HepG2 (cell line): ENCODE measurements around the gene ABHD15. TPM values are rescaled to one million over a fixed set of nuclear protein-coding genes. Genes with fewer than 3 reads are reported as not detected.

ENCODE experiments used
- EHMT2 ChIP-seq: fragments of 200-600 bp; sonication (generic); IDR thresholded peaks from 2 replicates; pipeline ENCODE4 v1.7.0; 2017; ENCODE audit warnings: antibody characterized with exemption, low read depth, low read length, borderline replicate concordance
- ETV6 ChIP-seq: sonication (generic); formaldehyde crosslinking; conservative IDR thresholded peaks from 2 replicates; pipeline ENCODE4 v1.4.0; 2020; ENCODE audit warnings: missing genetic modification reagents
- GATAD1 ChIP-seq: IDR thresholded peaks from 2 replicates; pipeline ENCODE4 v1.6.1; 2016; ENCODE audit warnings: missing genetic modification reagents, missing compliant biosample characterization
- HNRNPLL ChIP-seq: fragments of 200-400 bp; formaldehyde crosslinking; IDR thresholded peaks from 2 replicates; pipeline ENCODE4 v1.6.1; 2017; ENCODE audit warnings: mild to moderate bottlenecking, low read depth, low read length; ENCODE audit not compliant: poor library complexity, severe bottlenecking
- KDM5B ChIP-seq: sonication (generic); formaldehyde crosslinking; IDR thresholded peaks from 2 replicates; pipeline ENCODE4 v1.4.0; 2020; ENCODE audit warnings: missing genetic modification reagents, mild to moderate bottlenecking, borderline replicate concordance
- MED13 ChIP-seq: sonication (generic); formaldehyde crosslinking; IDR thresholded peaks from 2 replicates; pipeline ENCODE4 v1.5.0; 2020; ENCODE audit warnings: missing genetic modification reagents
- MTA1 ChIP-seq: sonication (generic); formaldehyde crosslinking; IDR thresholded peaks from 2 replicates; pipeline ENCODE4 v1.4.0; 2020; ENCODE audit warnings: missing genetic modification reagents, mild to moderate bottlenecking, borderline replicate concordance
- NFATC3 ChIP-seq: sonication (generic); formaldehyde crosslinking; IDR thresholded peaks from 2 replicates; pipeline ENCODE4 v1.5.1; 2020; ENCODE audit warnings: mild to moderate bottlenecking, missing genetic modification reagents
- NFE2 ChIP-seq: sonication (generic); formaldehyde crosslinking; IDR thresholded peaks from 2 replicates; pipeline ENCODE4 v1.4.0; 2020; ENCODE audit warnings: missing genetic modification reagents
- PRMT3 ChIP-seq: sonication (generic); formaldehyde crosslinking; IDR thresholded peaks from 2 replicates; pipeline ENCODE4 v1.8.1; 2022; ENCODE audit warnings: low read depth, mild to moderate bottlenecking, moderate library complexity, missing genetic modification reagents, borderline replicate concordance
- RAD21 ChIP-seq: fragments of 450-650 bp; formaldehyde crosslinking; IDR thresholded peaks from 2 replicates; pipeline ENCODE4 v1.5.0; 2020; ENCODE audit warnings: mild to moderate bottlenecking
- RBAK ChIP-seq: sonication (generic); formaldehyde crosslinking; IDR thresholded peaks from 2 replicates; pipeline ENCODE4 v1.5.1; 2020; ENCODE audit warnings: mild to moderate bottlenecking, missing genetic modification reagents
- SALL1 ChIP-seq: sonication (generic); formaldehyde crosslinking; IDR thresholded peaks from 2 replicates; pipeline ENCODE4 v1.8.0; 2022; ENCODE audit warnings: mild to moderate bottlenecking, missing genetic modification reagents
- ZBTB8A ChIP-seq: sonication (generic); formaldehyde crosslinking; IDR thresholded peaks from 2 replicates; pipeline ENCODE4 v1.4.0; 2020; ENCODE audit warnings: mild to moderate bottlenecking, low read depth, missing genetic modification reagents, borderline replicate concordance
- ZFP82 ChIP-seq: sonication (generic); formaldehyde crosslinking; IDR thresholded peaks from 2 replicates; pipeline ENCODE4 v1.5.1; 2020; ENCODE audit warnings: mild to moderate bottlenecking, missing genetic modification reagents, borderline replicate concordance
- ZFY ChIP-seq: sonication (generic); formaldehyde crosslinking; IDR thresholded peaks from 2 replicates; pipeline ENCODE4 v1.4.0; 2020; ENCODE audit warnings: missing genetic modification reagents
- ZNF142 ChIP-seq: sonication (generic); formaldehyde crosslinking; IDR thresholded peaks from 2 replicates; pipeline ENCODE4 v1.4.0; 2020; ENCODE audit warnings: missing genetic modification reagents
- ZNF432 ChIP-seq: sonication (generic); formaldehyde crosslinking; IDR thresholded peaks from 2 replicates; pipeline ENCODE4 v1.5.0; 2020; ENCODE audit warnings: missing genetic modification reagents, mild to moderate bottlenecking, borderline replicate concordance
- ZNF547 ChIP-seq: sonication (generic); formaldehyde crosslinking; IDR thresholded peaks from 2 replicates; pipeline ENCODE4 v1.5.1; 2020; ENCODE audit warnings: mild to moderate bottlenecking, missing genetic modification reagents
- ZNF761 ChIP-seq: sonication (generic); formaldehyde crosslinking; conservative IDR thresholded peaks from 2 replicates; pipeline ENCODE4 v1.4.0; 2020; ENCODE audit warnings: mild to moderate bottlenecking, missing genetic modification reagents
- polyA plus RNA-seq, 8 experiments: library from polyadenylated mRNA; depleted of rRNA in 3 of 8; stranded (reverse) in 7 of 8; unstranded in 1 of 8; fragments of >200 nt; fragmentation: Illumina TruSeq in 4 of 8; extraction: Trizol in 4 of 8; gene quantifications; 2 replicates each; pipeline versions ENCODE4 v1.2.1 to v1.2.3, GENCODE V29; 2011 to 2016; ENCODE audit warnings: low read depth in 4 of 8, missing spikeins in 1 of 8, mixed read lengths in 1 of 8; ENCODE audit not compliant: insufficient read depth in 1 of 8
- total RNA-seq, 5 experiments: library from RNA; depleted of rRNA; stranded (reverse); fragments of >200 nt; fragmentation: Illumina TruSeq; extraction: Trizol; gene quantifications; 2 replicates each; pipeline ENCODE4 v1.2.3, GENCODE V29; 2016; ENCODE audit warnings: low read depth in 1 of 5
- TF ChIP-seq, protein P1 (sequence below): sonication (generic); formaldehyde crosslinking; IDR thresholded peaks from 2 replicates; pipeline ENCODE4 v1.5.1; 2020; ENCODE audit warnings: mild to moderate bottlenecking, missing genetic modification reagents, moderate library complexity

The ABHD15 gene
- total and polyA plus RNA-seq, 2 of the 13 experiments (the other 11 are each of a cell fraction or from before 2014, with no cell fraction given), result 2.4 to 7.7 TPM

DNA sequence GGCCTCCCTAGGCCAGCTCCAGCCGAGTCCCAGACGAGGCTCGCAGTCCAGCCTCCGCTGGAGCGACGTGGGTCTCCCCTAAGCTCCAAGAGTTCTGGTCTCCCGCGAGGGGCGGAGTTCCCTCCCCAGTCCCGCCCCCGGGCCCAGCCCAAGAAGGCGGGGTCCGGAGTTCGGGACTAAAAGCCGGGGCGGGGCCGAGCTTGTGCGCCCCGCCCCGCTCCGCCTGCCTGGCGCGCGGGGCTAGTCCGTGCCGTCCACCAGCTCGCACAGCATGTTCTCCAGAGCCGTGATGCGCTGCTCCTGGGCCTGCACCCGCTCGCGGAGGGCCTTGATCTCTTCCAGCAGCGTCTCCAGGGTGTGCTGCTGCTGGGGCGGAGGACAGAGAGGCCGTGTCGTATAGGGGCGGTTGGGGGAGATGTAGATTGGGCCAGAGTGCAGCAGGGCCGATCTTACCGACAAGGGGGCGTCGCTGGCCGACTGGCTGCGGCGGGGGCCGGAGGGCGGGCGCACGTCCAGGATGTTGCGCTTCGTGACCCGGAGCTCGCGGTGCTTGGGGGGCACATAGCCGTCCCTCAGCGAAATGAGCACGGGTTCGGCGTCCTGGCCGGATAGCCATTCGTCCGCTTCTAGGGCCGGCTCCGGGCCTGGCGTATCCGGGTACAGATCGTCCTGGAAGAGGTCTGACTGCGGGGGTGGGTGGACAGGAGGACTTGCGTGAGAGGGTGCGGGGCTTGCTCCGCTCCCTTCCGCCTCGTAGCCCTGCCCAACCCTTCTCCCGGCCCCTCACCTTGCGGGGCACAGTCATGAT lies 48.9 kb upstream of the ABHD15 start (continued):
- TF ChIP-seq HNRNPLL (peak; percentile 75), PRMT3 (no peak), ZBTB8A (CRISPR knock-in tag) (no peak), ZFY (CRISPR knock-in tag) (peak; percentile 49; the same call in 1 of the 2 replicates), MTA1 (CRISPR knock-in tag) (no peak), MED13 (CRISPR knock-in tag) (no peak), EHMT2 (no peak), NFE2 (CRISPR knock-in tag) (no peak), ETV6 (CRISPR knock-in tag) (no peak), NFATC3 (no peak), GATAD1 (CRISPR knock-in tag) (no peak), ZNF547 (CRISPR knock-in tag) (peak; percentile 79; the same call in 1 of the 2 replicates), ZNF761 (CRISPR knock-in tag) (no peak), ZFP82 (no peak), ZNF432 (CRISPR knock-in tag) (no peak), KDM5B (CRISPR knock-in tag) (no peak; the same call in none of the 2 replicates), ZNF142 (CRISPR knock-in tag) (no peak), SALL1 (peak; percentile 59), RAD21 (CRISPR knock-in tag) (no peak), RBAK (CRISPR knock-in tag) (no peak)
- TF ChIP-seq, protein P1, sequence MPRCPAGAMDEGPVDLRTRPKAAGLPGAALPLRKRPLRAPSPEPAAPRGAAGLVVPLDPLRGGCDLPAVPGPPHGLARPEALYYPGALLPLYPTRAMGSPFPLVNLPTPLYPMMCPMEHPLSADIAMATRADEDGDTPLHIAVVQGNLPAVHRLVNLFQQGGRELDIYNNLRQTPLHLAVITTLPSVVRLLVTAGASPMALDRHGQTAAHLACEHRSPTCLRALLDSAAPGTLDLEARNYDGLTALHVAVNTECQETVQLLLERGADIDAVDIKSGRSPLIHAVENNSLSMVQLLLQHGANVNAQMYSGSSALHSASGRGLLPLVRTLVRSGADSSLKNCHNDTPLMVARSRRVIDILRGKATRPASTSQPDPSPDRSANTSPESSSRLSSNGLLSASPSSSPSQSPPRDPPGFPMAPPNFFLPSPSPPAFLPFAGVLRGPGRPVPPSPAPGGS (CRISPR knock-in tag), result no peak; the same call in 1 of the 2 replicates
